HG03520 (cell line): ENCODE measurements around the gene ARHGEF4.
"Not testable (repeated sequence)": the region's sequence is repeated elsewhere in the genome, so short reads cannot be mapped to it uniquely, and the experiment has no call there.

Experiments
- ATAC-seq: cut with Tn5 transposase; IDR thresholded peaks from one replicate; pipeline ENCODE4 v1.9.1; 2021; ENCODE audit warnings: mild to moderate bottlenecking, moderate library complexity; ENCODE audit not compliant: unreplicated experiment

Gene ARHGEF4

GRCh38 chr2:131077182-131077846 is 240.6 kb downstream of the ARHGEF4 start:
- no peak for ATAC-seq

GRCh38 chr2:131077966-131078365 is 241.3 kb downstream of the ARHGEF4 start:
- ATAC-seq, result no peak

- not testable (repeated sequence) for ATAC-seq
These were observed 243.2 kb downstream of the ARHGEF4 start for GRCh38 chr2:131079931-131080330.

GRCh38 chr2:131081190-131081589 is 244.5 kb downstream of the ARHGEF4 start:
- no peak for ATAC-seq

GRCh38 chr2:131085646-131086045 is 248.9 kb downstream of the ARHGEF4 start:
- ATAC-seq, result no peak

GRCh38 chr2:131092458-131093005 is 255.8 kb downstream of the ARHGEF4 start:
- no peak for ATAC-seq

GRCh38 chr2:131093006-131093695 is 256.4 kb downstream of the ARHGEF4 start, which contains the start of gene FAM168B:
FAM168B (minus strand) TSS chr2:131093460; CDS start chr2:131082646, 10,814 bp downstream.
- peak; percentile 77 for ATAC-seq

GRCh38 chr2:131093696-131094462 is 257.2 kb downstream of the ARHGEF4 start:
- ATAC-seq, result peak; percentile 54

GRCh38 chr2:131094463-131095281 is 258.0 kb downstream of the ARHGEF4 start:
- ATAC-seq, result no peak
